GM12801 (cell line): ENCODE data around the gene PDZD7.

ENCODE experiments used
- TF ChIP-seq, protein P1 (sequence below): IDR thresholded peaks from one replicate; pipeline ENCODE4 v1.5.1; 2011; ENCODE audit warnings: control low read depth; ENCODE audit not compliant: insufficient read length; ENCODE audit errors: extremely low read depth

PDZD7 gene

DNA sequence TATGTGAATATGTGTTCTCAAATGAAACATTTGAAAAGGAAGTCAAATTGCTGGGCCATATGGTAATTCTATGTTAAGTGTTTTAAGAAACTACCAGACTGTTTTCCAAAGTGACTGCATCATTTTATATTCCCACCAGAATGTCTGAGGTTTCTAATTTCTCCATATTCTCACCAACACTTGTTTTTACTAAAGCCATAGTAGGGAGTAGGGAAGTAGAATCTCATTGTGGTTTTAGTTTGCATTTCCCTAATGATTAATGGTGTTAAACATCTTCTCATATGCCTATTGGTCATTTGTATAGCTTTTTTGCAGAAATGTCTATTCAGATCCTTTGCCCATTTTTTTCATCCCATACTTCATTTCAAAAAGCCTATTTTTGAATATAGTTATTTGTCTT, 70.7 kb downstream of the PDZD7 start:
- TF ChIP-seq, protein P1, sequence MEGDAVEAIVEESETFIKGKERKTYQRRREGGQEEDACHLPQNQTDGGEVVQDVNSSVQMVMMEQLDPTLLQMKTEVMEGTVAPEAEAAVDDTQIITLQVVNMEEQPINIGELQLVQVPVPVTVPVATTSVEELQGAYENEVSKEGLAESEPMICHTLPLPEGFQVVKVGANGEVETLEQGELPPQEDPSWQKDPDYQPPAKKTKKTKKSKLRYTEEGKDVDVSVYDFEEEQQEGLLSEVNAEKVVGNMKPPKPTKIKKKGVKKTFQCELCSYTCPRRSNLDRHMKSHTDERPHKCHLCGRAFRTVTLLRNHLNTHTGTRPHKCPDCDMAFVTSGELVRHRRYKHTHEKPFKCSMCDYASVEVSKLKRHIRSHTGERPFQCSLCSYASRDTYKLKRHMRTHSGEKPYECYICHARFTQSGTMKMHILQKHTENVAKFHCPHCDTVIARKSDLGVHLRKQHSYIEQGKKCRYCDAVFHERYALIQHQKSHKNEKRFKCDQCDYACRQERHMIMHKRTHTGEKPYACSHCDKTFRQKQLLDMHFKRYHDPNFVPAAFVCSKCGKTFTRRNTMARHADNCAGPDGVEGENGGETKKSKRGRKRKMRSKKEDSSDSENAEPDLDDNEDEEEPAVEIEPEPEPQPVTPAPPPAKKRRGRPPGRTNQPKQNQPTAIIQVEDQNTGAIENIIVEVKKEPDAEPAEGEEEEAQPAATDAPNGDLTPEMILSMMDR = no peak
